Measurements from ENCODE around the gene TBX4.

- TF ChIP-seq GATA2 (IDR thresholded peaks at IDR 0.05; ENCODE audit: low read depth, low read length) (no peak), GATA3 (IDR thresholded peaks at IDR 0.05; ENCODE audit: low read depth, low read length) (no peak)
Observed at GRCh38 chr17:61507383-61508066, 55.3 kb downstream of the TBX4 start.
